ENCODE measurements around the gene MYO10.
"Not testable (repeated sequence)": the region's sequence is repeated elsewhere in the genome, so short reads cannot be mapped to it uniquely, and the experiment has no call there.

The MYO10 gene

GRCh38 chr5:16936150-16936988, at the start of gene MYO10:
Gene MYO10 (minus strand): TSS chr5:16936288. CDS start chr5:16935808, 480 bp downstream.
- DNase-seq (ENCODE audit: low spot score): peak; percentile 95

GRCh38 chr5:16985304-16985703, 49.2 kb upstream of the MYO10 start:
- DNase-seq (ENCODE audit: low spot score): not testable (repeated sequence)

GRCh38 chr5:16983972-16984371, 47.9 kb upstream of the MYO10 start:
- DNase-seq (ENCODE audit: low spot score): no peak

- no peak for DNase-seq (ENCODE audit: low spot score)
Measured at GRCh38 chr5:16983022-16983639, 47.0 kb upstream of the MYO10 start.

- DNase-seq (ENCODE audit: low spot score): no peak
Measured at GRCh38 chr5:16981700-16982099, 45.6 kb upstream of the MYO10 start.

GRCh38 chr5:16980983-16981382, 44.9 kb upstream of the MYO10 start:
- DNase-seq (ENCODE audit: low spot score): no peak

- no peak for DNase-seq (ENCODE audit: low spot score)
Measured at GRCh38 chr5:16978296-16978695, 42.2 kb upstream of the MYO10 start.

- DNase-seq (ENCODE audit: low spot score): no peak
Measured at GRCh38 chr5:16976625-16977008, 40.5 kb upstream of the MYO10 start.

- no peak for DNase-seq (ENCODE audit: low spot score)
Measured at GRCh38 chr5:16975950-16976624, 40.0 kb upstream of the MYO10 start.

- no peak for DNase-seq (ENCODE audit: low spot score)
Measured at GRCh38 chr5:16974981-16975380, 38.9 kb upstream of the MYO10 start.

- no peak for DNase-seq (ENCODE audit: low spot score)
Measured at GRCh38 chr5:16970826-16971225, 34.7 kb upstream of the MYO10 start.

- no peak for DNase-seq (ENCODE audit: low spot score)
Measured at GRCh38 chr5:16970260-16970659, 34.2 kb upstream of the MYO10 start.

- no peak for DNase-seq (ENCODE audit: low spot score)
Measured at GRCh38 chr5:16965581-16965980, 29.5 kb upstream of the MYO10 start.

GRCh38 chr5:16963821-16964220, 27.7 kb upstream of the MYO10 start:
- DNase-seq (ENCODE audit: low spot score): no peak

GRCh38 chr5:16961131-16961530, 25.0 kb upstream of the MYO10 start:
- no peak for DNase-seq (ENCODE audit: low spot score)

- DNase-seq (ENCODE audit: low spot score): no peak
Measured at GRCh38 chr5:16957304-16958196, 21.5 kb upstream of the MYO10 start.

- no peak for DNase-seq (ENCODE audit: low spot score)
Measured at GRCh38 chr5:16953729-16954128, 17.6 kb upstream of the MYO10 start.

- DNase-seq (ENCODE audit: low spot score): no peak
Measured at GRCh38 chr5:16952968-16953671, 17.0 kb upstream of the MYO10 start.

GRCh38 chr5:16946725-16947124, 10.6 kb upstream of the MYO10 start:
- no peak for DNase-seq (ENCODE audit: low spot score)

- no peak for DNase-seq (ENCODE audit: low spot score)
Measured at GRCh38 chr5:16944816-16945562, 8.9 kb upstream of the MYO10 start.
